Glomerular visceral epithelial cell (primary cell): ENCODE results near the gene PIK3C2G.
A peak's percentile ranks its signal among the peaks of the same experiment; 100 is the strongest.

Source experiments
- DNase-seq: peaks from one replicate; pipeline ENCODE4 v3.0.0-alpha.2; 2016; ENCODE audit errors: extremely low spot score

Gene PIK3C2G

GRCh38 chr12:18345021-18345735, 83.9 kb downstream of the PIK3C2G start:
- DNase-seq = no peak

GRCh38 chr12:18352312-18352711, 91.0 kb downstream of the PIK3C2G start:
- no peak for DNase-seq

GRCh38 chr12:18355429-18355828, 94.1 kb downstream of the PIK3C2G start:
- no peak for DNase-seq

GRCh38 chr12:18358077-18358476, 96.8 kb downstream of the PIK3C2G start:
- DNase-seq = no peak

GRCh38 chr12:18358930-18359329, 97.6 kb downstream of the PIK3C2G start:
- DNase-seq = no peak

GRCh38 chr12:18361433-18361832, 100.1 kb downstream of the PIK3C2G start:
- no peak for DNase-seq

- DNase-seq = no peak
These were observed 102.0 kb downstream of the PIK3C2G start for GRCh38 chr12:18363321-18363720.

- DNase-seq = no peak
These were observed 107.3 kb downstream of the PIK3C2G start for GRCh38 chr12:18368594-18368993.

- no peak for DNase-seq
These were observed 111.9 kb downstream of the PIK3C2G start for GRCh38 chr12:18373181-18373580.

GRCh38 chr12:18375131-18375530, 113.8 kb downstream of the PIK3C2G start:
- DNase-seq = no peak

GRCh38 chr12:18375583-18375982, 114.3 kb downstream of the PIK3C2G start:
- no peak for DNase-seq

GRCh38 chr12:18382236-18382885, 121.0 kb downstream of the PIK3C2G start:
- DNase-seq = peak; percentile 0

- DNase-seq = peak; percentile 77
These were observed 121.9 kb downstream of the PIK3C2G start for GRCh38 chr12:18383203-18383602.

- DNase-seq = no peak
These were observed 126.4 kb downstream of the PIK3C2G start for GRCh38 chr12:18387706-18388105.

- DNase-seq = no peak
These were observed 128.5 kb downstream of the PIK3C2G start for GRCh38 chr12:18389820-18390219.

- DNase-seq = no peak
These were observed 129.8 kb downstream of the PIK3C2G start for GRCh38 chr12:18391151-18391550.

- no peak for DNase-seq
These were observed 133.4 kb downstream of the PIK3C2G start for GRCh38 chr12:18394742-18395141.

- DNase-seq = peak; percentile 20
These were observed 138.9 kb downstream of the PIK3C2G start for GRCh38 chr12:18400186-18400585.

GRCh38 chr12:18402872-18403611, 141.7 kb downstream of the PIK3C2G start:
- DNase-seq = no peak

GRCh38 chr12:18411453-18411852, 150.1 kb downstream of the PIK3C2G start:
- no peak for DNase-seq

GRCh38 chr12:18414671-18415070, 153.4 kb downstream of the PIK3C2G start:
- DNase-seq = no peak

GRCh38 chr12:18415227-18415626, 153.9 kb downstream of the PIK3C2G start:
- DNase-seq = no peak

GRCh38 chr12:18416412-18416811, 155.1 kb downstream of the PIK3C2G start:
- DNase-seq = no peak
